ENCODE measurements around the gene POLRMT. TPM values are rescaled to one million over a fixed set of nuclear protein-coding genes. Genes with fewer than 3 reads are reported as not detected.

The POLRMT gene
- total RNA-seq, 1 experiment from 2014 or later = 139 TPM

DNA sequence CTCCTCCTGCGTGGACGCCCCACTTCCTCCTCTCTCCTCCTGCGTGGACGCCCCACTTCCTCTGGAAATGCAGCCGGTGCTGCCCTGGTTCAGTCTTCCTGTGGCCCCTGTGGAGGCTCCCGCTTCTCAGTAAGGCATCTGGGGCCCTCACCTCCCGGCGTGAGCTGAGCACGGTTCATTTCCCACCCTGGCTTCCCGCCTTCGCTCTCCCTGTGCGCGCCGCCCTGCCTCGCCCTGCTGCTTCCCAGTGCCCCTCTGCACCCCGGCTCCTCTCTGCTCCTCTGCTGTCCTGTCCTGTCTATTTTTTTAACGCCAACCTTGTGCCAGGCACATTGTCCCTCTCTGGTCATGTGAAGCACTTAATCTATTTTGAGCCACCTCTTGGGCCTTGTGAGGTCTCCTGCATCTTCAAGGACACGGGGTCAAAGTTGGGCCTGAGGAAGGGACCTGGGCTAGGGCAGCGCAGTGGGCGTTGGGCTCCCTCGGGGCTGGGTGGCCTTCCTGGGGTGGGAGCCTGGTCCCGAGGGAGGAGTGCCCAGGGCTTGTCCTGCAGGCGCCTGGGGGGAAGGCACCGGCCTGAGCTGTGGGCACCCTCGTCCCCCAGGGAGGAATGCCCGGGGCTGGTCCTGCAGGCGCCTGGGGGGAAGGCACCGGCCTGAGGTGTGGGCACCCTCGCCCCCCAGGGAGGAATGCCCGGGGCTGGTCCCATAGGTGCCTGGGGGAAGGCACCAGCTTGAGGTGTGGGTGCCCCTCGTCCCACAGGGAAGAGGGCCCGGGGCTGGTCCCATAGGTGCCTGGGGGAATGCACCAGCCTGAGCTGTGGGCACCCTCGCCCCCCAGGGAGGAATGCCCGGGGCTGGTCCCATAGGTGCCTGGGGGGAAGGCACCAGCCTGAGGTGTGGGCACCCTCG is 30.7 kb downstream of the POLRMT start:
- Mint-ChIP-seq H3K4me3 (no peak overlapping the region), H3K9me3 (peaks cover 19% of the 10 kb centered on the region)
- POLR2A ChIA-PET = no interaction called here

DNA sequence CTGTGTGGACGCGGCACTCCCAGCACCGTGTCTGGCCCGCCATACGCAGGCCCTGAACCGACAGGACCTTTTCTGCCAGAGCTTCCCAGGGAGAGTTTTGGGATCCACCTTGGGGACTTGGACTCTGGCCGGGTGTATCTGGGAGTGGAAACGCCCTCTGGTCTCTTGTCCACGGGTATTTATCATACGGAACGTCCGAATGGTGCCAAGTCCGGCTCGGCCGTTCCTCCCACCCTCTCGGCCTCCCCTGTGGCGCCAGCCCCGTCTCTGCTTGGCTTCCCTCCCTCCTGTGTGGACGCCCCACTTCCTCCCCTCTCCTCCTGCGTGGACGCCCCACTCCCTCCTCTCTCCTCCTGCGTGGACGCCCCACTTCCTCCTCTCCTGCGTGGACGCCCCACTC is 31.5 kb downstream of the POLRMT start:
- CTCF ChIA-PET = no interaction called here
- Mint-ChIP-seq H3K27ac (no peak overlapping the region), H3K9me3 (peaks cover 19% of the 10 kb centered on the region), H3K27me3 (ENCODE audit: low read depth) (peaks cover 9% of the 10 kb centered on the region), H3K4me3 (no peak overlapping the region), H3K36me3 (peaks cover 9% of the 10 kb centered on the region; the same call in 1 of the 2 replicates), H3K4me1 (no peaks in the 10 kb centered on the region)
- DNase-seq (ENCODE audit: low spot score) (no peak), ATAC-seq (no peak)
- POLR2A ChIA-PET = no interaction called here
- TF ChIP-seq OVOL2 (CRISPR knock-in tag; IDR thresholded peaks at IDR 0.05; ENCODE audit: borderline replicate concordance) (no peak), KAT7 (CRISPR knock-in tag; IDR thresholded peaks at IDR 0.05; ENCODE audit: borderline replicate concordance) (no peak), ATF1 (CRISPR knock-in tag; IDR thresholded peaks at IDR 0.05) (no peak), ZNF396 (CRISPR knock-in tag; IDR thresholded peaks at IDR 0.05; ENCODE audit: borderline replicate concordance) (no peak), ZNF423 (CRISPR knock-in tag; IDR thresholded peaks at IDR 0.05) (no peak)
- TF ChIP-seq, protein P1, sequence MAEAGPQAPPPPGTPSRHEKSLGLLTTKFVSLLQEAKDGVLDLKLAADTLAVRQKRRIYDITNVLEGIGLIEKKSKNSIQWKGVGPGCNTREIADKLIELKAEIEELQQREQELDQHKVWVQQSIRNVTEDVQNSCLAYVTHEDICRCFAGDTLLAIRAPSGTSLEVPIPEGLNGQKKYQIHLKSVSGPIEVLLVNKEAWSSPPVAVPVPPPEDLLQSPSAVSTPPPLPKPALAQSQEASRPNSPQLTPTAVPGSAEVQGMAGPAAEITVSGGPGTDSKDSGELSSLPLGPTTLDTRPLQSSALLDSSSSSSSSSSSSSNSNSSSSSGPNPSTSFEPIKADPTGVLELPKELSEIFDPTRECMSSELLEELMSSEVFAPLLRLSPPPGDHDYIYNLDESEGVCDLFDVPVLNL (CRISPR knock-in tag; IDR thresholded peaks at IDR 0.05; ENCODE audit: borderline replicate concordance, low read depth) = no peak
- TF ChIP-seq, protein P2, sequence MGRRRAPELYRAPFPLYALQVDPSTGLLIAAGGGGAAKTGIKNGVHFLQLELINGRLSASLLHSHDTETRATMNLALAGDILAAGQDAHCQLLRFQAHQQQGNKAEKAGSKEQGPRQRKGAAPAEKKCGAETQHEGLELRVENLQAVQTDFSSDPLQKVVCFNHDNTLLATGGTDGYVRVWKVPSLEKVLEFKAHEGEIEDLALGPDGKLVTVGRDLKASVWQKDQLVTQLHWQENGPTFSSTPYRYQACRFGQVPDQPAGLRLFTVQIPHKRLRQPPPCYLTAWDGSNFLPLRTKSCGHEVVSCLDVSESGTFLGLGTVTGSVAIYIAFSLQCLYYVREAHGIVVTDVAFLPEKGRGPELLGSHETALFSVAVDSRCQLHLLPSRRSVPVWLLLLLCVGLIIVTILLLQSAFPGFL (CRISPR knock-in tag; IDR thresholded peaks at IDR 0.05; ENCODE audit: borderline replicate concordance) = no peak
- TF ChIP-seq, protein P3, sequence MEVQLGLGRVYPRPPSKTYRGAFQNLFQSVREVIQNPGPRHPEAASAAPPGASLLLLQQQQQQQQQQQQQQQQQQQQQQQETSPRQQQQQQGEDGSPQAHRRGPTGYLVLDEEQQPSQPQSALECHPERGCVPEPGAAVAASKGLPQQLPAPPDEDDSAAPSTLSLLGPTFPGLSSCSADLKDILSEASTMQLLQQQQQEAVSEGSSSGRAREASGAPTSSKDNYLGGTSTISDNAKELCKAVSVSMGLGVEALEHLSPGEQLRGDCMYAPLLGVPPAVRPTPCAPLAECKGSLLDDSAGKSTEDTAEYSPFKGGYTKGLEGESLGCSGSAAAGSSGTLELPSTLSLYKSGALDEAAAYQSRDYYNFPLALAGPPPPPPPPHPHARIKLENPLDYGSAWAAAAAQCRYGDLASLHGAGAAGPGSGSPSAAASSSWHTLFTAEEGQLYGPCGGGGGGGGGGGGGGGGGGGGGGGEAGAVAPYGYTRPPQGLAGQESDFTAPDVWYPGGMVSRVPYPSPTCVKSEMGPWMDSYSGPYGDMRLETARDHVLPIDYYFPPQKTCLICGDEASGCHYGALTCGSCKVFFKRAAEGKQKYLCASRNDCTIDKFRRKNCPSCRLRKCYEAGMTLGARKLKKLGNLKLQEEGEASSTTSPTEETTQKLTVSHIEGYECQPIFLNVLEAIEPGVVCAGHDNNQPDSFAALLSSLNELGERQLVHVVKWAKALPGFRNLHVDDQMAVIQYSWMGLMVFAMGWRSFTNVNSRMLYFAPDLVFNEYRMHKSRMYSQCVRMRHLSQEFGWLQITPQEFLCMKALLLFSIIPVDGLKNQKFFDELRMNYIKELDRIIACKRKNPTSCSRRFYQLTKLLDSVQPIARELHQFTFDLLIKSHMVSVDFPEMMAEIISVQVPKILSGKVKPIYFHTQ (CRISPR knock-in tag; IDR thresholded peaks at IDR 0.05) = no peak
- TF ChIP-seq, protein P4, sequence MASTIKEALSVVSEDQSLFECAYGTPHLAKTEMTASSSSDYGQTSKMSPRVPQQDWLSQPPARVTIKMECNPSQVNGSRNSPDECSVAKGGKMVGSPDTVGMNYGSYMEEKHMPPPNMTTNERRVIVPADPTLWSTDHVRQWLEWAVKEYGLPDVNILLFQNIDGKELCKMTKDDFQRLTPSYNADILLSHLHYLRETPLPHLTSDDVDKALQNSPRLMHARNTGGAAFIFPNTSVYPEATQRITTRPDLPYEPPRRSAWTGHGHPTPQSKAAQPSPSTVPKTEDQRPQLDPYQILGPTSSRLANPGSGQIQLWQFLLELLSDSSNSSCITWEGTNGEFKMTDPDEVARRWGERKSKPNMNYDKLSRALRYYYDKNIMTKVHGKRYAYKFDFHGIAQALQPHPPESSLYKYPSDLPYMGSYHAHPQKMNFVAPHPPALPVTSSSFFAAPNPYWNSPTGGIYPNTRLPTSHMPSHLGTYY (CRISPR knock-in tag; IDR thresholded peaks at IDR 0.05) = no peak

More for the DNA sequence above, 30.7 kb downstream of the POLRMT start:
- CTCF ChIA-PET = no interaction called here
- DNase-seq (ENCODE audit: low spot score) = no peak
- H3K27ac Mint-ChIP-seq = no peak overlapping the region
- no peak for ATAC-seq
- H3K27me3 Mint-ChIP-seq (ENCODE audit: low read depth) = peaks cover 9% of the 10 kb centered on the region
- TF ChIP-seq SMAD3 (CRISPR knock-in tag; IDR thresholded peaks at IDR 0.05; ENCODE audit: borderline replicate concordance) (no peak), IRF2 (CRISPR knock-in tag; IDR thresholded peaks at IDR 0.05; ENCODE audit: borderline replicate concordance, low read depth) (no peak), GRHL2 (CRISPR knock-in tag; IDR thresholded peaks at IDR 0.05; ENCODE audit: insufficient replicate concordance, severe bottlenecking) (no peak), GABPB1 (CRISPR knock-in tag; IDR thresholded peaks at IDR 0.05) (no peak), CBFB (CRISPR knock-in tag; IDR thresholded peaks at IDR 0.05; ENCODE audit: low read depth) (no peak), HMGA2 (CRISPR knock-in tag; IDR thresholded peaks at IDR 0.05) (no peak), ZNF317 (CRISPR knock-in tag; IDR thresholded peaks at IDR 0.05; ENCODE audit: borderline replicate concordance, low read depth) (no peak), ZNF232 (CRISPR knock-in tag; IDR thresholded peaks at IDR 0.05) (no peak), GTF2I (CRISPR knock-in tag; conservative IDR thresholded peaks at IDR 0.05) (no peak)
- TF ChIP-seq, protein P5, sequence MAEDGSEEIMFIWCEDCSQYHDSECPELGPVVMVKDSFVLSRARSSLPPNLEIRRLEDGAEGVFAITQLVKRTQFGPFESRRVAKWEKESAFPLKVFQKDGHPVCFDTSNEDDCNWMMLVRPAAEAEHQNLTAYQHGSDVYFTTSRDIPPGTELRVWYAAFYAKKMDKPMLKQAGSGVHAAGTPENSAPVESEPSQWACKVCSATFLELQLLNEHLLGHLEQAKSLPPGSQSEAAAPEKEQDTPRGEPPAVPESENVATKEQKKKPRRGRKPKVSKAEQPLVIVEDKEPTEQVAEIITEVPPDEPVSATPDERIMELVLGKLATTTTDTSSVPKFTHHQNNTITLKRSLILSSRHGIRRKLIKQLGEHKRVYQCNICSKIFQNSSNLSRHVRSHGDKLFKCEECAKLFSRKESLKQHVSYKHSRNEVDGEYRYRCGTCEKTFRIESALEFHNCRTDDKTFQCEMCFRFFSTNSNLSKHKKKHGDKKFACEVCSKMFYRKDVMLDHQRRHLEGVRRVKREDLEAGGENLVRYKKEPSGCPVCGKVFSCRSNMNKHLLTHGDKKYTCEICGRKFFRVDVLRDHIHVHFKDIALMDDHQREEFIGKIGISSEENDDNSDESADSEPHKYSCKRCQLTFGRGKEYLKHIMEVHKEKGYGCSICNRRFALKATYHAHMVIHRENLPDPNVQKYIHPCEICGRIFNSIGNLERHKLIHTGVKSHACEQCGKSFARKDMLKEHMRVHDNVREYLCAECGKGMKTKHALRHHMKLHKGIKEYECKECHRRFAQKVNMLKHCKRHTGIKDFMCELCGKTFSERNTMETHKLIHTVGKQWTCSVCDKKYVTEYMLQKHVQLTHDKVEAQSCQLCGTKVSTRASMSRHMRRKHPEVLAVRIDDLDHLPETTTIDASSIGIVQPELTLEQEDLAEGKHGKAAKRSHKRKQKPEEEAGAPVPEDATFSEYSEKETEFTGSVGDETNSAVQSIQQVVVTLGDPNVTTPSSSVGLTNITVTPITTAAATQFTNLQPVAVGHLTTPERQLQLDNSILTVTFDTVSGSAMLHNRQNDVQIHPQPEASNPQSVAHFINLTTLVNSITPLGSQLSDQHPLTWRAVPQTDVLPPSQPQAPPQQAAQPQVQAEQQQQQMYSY (CRISPR knock-in tag; IDR thresholded peaks at IDR 0.05) = no peak
- TF ChIP-seq, protein P6, sequence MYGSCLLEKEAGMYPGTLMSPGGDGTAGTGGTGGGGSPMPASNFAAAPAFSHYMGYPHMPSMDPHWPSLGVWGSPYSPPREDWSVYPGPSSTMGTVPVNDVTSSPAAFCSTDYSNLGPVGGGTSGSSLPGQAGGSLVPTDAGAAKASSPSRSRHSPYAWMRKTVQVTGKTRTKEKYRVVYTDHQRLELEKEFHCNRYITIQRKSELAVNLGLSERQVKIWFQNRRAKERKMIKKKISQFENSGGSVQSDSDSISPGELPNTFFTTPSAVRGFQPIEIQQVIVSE (CRISPR knock-in tag; IDR thresholded peaks at IDR 0.05; ENCODE audit: borderline replicate concordance) = no peak
- TF ChIP-seq, protein P7, sequence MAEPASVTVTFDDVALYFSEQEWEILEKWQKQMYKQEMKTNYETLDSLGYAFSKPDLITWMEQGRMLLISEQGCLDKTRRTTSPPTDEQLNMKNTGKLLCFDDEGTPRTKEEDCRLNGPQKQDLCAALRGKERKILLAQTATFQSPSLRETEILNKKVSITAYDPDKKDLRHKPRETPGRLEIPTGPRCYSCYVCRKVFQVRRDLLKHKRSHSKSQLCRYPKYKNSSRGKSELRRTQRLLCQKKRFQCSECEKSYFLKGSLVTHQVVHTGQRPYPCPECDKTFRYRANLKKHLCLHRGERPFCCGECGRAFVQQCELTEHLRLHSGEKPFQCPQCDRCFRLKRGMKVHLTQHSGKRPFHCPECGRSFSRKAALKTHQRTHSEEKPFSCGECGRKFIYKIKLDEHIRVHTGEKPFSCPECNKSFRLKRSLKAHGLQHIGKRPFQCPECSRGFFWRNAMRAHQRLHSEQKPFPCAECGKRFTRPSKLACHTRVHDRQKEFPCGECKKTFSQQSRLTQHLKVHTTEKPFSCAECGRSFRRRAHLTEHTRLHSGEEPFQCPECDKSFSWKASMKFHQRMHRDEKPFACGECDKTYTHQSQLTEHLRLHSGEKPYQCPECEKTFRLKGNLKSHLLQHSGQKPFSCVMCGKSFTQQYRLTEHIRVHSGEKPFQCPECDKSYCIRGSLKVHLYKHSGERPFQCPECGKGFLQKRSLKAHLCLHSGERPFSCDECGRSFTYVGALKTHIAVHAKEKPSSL (CRISPR knock-in tag; conservative IDR thresholded peaks at IDR 0.05) = no peak
- TF ChIP-seq, protein P8, sequence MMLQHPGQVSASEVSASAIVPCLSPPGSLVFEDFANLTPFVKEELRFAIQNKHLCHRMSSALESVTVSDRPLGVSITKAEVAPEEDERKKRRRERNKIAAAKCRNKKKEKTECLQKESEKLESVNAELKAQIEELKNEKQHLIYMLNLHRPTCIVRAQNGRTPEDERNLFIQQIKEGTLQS (CRISPR knock-in tag; conservative IDR thresholded peaks at IDR 0.05) = no peak
- no peaks in the 10 kb centered on the region for H3K4me1 Mint-ChIP-seq
- H3K36me3 Mint-ChIP-seq = peaks cover 9% of the 10 kb centered on the region; the same call in 1 of the 2 replicates
